Measurements from ENCODE around the gene PALD1.

DNA sequence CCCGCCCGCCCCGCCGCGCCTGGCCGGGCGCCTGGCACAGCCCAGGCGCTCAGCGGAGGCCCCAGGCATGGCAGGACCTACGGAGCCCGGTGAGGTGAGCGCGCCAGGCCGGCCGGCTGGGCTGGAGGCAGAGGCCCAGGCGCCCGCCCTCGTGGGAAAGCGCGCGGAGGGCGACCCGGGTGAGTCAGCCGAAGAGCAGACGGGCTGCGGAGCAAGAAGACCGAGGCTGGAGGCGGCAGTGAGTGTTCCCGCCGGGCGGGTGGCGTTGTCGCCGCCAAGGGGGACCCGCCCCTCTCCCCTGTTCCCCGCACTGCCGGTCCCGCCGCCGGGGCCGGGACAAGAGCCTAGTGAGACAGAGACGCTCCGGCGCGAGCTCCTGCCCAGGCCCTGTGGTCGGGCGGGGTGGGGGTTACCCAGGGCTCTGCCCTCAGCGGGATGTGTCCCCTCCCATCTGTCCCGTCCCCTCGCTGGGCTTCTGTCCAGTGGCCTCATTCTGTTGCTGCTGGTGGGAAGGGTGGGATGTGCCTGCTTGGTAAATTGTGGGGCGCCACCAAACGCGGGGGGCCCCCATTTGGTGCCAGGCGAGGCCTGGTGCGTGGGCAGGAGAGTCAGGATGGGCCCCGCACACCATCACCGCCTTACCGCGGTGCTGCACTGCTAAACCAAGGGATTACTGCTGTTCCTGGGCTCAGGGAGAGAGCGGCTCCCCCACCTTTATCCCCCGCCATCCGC, 20.1 kb upstream of the PALD1 start:
- TF ChIP-seq, protein P1, sequence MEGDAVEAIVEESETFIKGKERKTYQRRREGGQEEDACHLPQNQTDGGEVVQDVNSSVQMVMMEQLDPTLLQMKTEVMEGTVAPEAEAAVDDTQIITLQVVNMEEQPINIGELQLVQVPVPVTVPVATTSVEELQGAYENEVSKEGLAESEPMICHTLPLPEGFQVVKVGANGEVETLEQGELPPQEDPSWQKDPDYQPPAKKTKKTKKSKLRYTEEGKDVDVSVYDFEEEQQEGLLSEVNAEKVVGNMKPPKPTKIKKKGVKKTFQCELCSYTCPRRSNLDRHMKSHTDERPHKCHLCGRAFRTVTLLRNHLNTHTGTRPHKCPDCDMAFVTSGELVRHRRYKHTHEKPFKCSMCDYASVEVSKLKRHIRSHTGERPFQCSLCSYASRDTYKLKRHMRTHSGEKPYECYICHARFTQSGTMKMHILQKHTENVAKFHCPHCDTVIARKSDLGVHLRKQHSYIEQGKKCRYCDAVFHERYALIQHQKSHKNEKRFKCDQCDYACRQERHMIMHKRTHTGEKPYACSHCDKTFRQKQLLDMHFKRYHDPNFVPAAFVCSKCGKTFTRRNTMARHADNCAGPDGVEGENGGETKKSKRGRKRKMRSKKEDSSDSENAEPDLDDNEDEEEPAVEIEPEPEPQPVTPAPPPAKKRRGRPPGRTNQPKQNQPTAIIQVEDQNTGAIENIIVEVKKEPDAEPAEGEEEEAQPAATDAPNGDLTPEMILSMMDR (conservative IDR thresholded peaks at IDR 0.05) = no peak
- no peak for TF ChIP-seq ZFX (IDR thresholded peaks at IDR 0.05)
